ENCODE measurements around the gene NBL1. TPM values are rescaled to one million over a fixed set of nuclear protein-coding genes. Genes with fewer than 3 reads are reported as not detected.

NBL1 gene
- total RNA-seq, 1 donor from 2014 or later: 38.6 TPM

- no peak for ATAC-seq (ENCODE audit: poor library complexity)
- DNase-seq: no peak
- intact Hi-C loops (cut with DNase I): no loop called here
These were observed 12.8 kb downstream of the NBL1 start for GRCh38 chr1:19656780-19657466.

GRCh38 chr1:19657511-19657910 lies 13.4 kb downstream of the NBL1 start:
- ATAC-seq (ENCODE audit: poor library complexity) (no peak), DNase-seq (no peak)
- intact Hi-C loops (cut with DNase I): no loop called here

- ATAC-seq (ENCODE audit: poor library complexity) (no peak), DNase-seq (no peak)
- intact Hi-C loops (cut with DNase I): no loop called here
These were observed 14.1 kb downstream of the NBL1 start for GRCh38 chr1:19658186-19658585.

- intact Hi-C loops (cut with DNase I): loop anchor here (5.0 kb wide), 1 partner anchor 41 kb away; no protein-coding TSS in a partner anchor
- no peak for DNase-seq
- ATAC-seq (ENCODE audit: poor library complexity): peak; percentile 25
These were observed 17.7 kb downstream of the NBL1 start for GRCh38 chr1:19661721-19662228.

- intact Hi-C loops (cut with DNase I): loop anchor here (5.0 kb wide), 1 partner anchor 40 kb away; no protein-coding TSS in a partner anchor
- no peak for ATAC-seq (ENCODE audit: poor library complexity)
- no peak for DNase-seq
These were observed 18.2 kb downstream of the NBL1 start for GRCh38 chr1:19662313-19662712.

- intact Hi-C loops (cut with DNase I): loop anchor here (5.0 kb wide), 1 partner anchor 38 kb away; no protein-coding TSS in a partner anchor
- no peak for DNase-seq
- ATAC-seq (ENCODE audit: poor library complexity): no peak
These were observed 20.5 kb downstream of the NBL1 start, which contains the start of gene HTR6 for GRCh38 chr1:19664453-19665185. Gene HTR6 (plus strand): TSS chr1:19664875. CDS start chr1:19665754, 879 bp downstream.

- DNase-seq: no peak
- intact Hi-C loops (cut with DNase I): no loop called here
- no peak for ATAC-seq (ENCODE audit: poor library complexity)
These were observed 21.0 kb downstream of the NBL1 start for GRCh38 chr1:19665186-19665495.

- DNase-seq (no peak), ATAC-seq (ENCODE audit: poor library complexity) (no peak)
- intact Hi-C loops (cut with DNase I): no loop called here
These were observed 21.7 kb downstream of the NBL1 start for GRCh38 chr1:19665496-19666465.

- ATAC-seq (ENCODE audit: poor library complexity): no peak
- no peak for DNase-seq
- intact Hi-C loops (cut with DNase I): no loop called here
These were observed 24.8 kb downstream of the NBL1 start for GRCh38 chr1:19668888-19669287.

GRCh38 chr1:19670787-19671186 lies 26.7 kb downstream of the NBL1 start:
- intact Hi-C loops (cut with DNase I): no loop called here
- ATAC-seq (ENCODE audit: poor library complexity) (no peak), DNase-seq (no peak)

- ATAC-seq (ENCODE audit: poor library complexity) (no peak), DNase-seq (no peak)
- intact Hi-C loops (cut with DNase I): no loop called here
These were observed 28.1 kb downstream of the NBL1 start for GRCh38 chr1:19672237-19672636.

- no peak for DNase-seq
- intact Hi-C loops (cut with DNase I): no loop called here
- ATAC-seq (ENCODE audit: poor library complexity): no peak
These were observed 31.7 kb downstream of the NBL1 start for GRCh38 chr1:19675797-19676196.

- intact Hi-C loops (cut with DNase I): no loop called here
- DNase-seq (peak; percentile 79), ATAC-seq (ENCODE audit: poor library complexity) (peak; percentile 88)
These were observed 32.4 kb downstream of the NBL1 start for GRCh38 chr1:19676438-19676922.

GRCh38 chr1:19678493-19678892 lies 34.4 kb downstream of the NBL1 start:
- DNase-seq (no peak), ATAC-seq (ENCODE audit: poor library complexity) (no peak)
- intact Hi-C loops (cut with DNase I): no loop called here

- ATAC-seq (ENCODE audit: poor library complexity) (no peak), DNase-seq (no peak)
- intact Hi-C loops (cut with DNase I): no loop called here
These were observed 34.9 kb downstream of the NBL1 start for GRCh38 chr1:19678931-19679453.

- intact Hi-C loops (cut with DNase I): no loop called here
- DNase-seq (no peak), ATAC-seq (ENCODE audit: poor library complexity) (no peak)
These were observed 35.6 kb downstream of the NBL1 start for GRCh38 chr1:19679691-19680090.

- DNase-seq (no peak), ATAC-seq (ENCODE audit: poor library complexity) (no peak)
- intact Hi-C loops (cut with DNase I): no loop called here
These were observed 36.5 kb downstream of the NBL1 start for GRCh38 chr1:19680644-19681043.

GRCh38 chr1:19682257-19682656 lies 38.1 kb downstream of the NBL1 start:
- DNase-seq (no peak), ATAC-seq (ENCODE audit: poor library complexity) (no peak)
- intact Hi-C loops (cut with DNase I): no loop called here

- no peak for DNase-seq
These were observed 38.8 kb downstream of the NBL1 start for GRCh38 chr1:19682901-19683300.

More at GRCh38 chr1:19682901-19683300, 38.8 kb downstream of the NBL1 start:
- intact Hi-C loops (cut with DNase I): no loop called here
- ATAC-seq (ENCODE audit: poor library complexity): no peak

Data from Right ventricle myocardium superior (tissue), 1 donor.